Vagina (tissue), 2 donors: ENCODE data around the gene PPARGC1A. TPM values are rescaled to one million over a fixed set of nuclear protein-coding genes. Genes with fewer than 3 reads are reported as not detected.

Source experiments
- DNase-seq, 2 donors: peaks; one replicate each; pipeline ENCODE4 v3.0.0-alpha.2; 2017; ENCODE audit errors: extremely low spot score in 2 of 2
- H3K27ac ChIP-seq: fragments of 200-600 bp; sonication (generic); one replicate; pipeline ENCODE4 v1.5.1; 2019
- H3K27me3 ChIP-seq: fragments of 200-600 bp; sonication (generic); one replicate; pipeline ENCODE4 v1.5.1; 2019
- H3K36me3 ChIP-seq, 2 donors: fragments of 200-600 bp; sonication (generic); one replicate each; pipeline ENCODE4 v1.5.1; 2017 to 2019
- H3K4me1 ChIP-seq: fragments of 200-600 bp; sonication (generic); one replicate; pipeline ENCODE4 v1.5.1; 2019
- H3K4me3 ChIP-seq, 2 donors: fragments of 200-600 bp; sonication (generic); 1 replicate in 1 of 2; 2 replicates in 1 of 2; pipeline ENCODE4 v1.5.1; 2016 to 2019
- H3K9me3 ChIP-seq: fragments of 200-600 bp; sonication (generic); one replicate; pipeline ENCODE4 v1.5.1; 2019
- CTCF ChIP-seq, 3 experiments: fragments of 450-650 bp in 2 of 3; fragments of 200-600 bp in 1 of 3; sonication (generic) in 1 of 3; IDR thresholded peaks; one replicate each; pipeline ENCODE4 v1.5.1; 2017 to 2019; ENCODE audit warnings: antibody characterized with exemption in 3 of 3, mild to moderate bottlenecking in 2 of 3, moderate library complexity in 2 of 3
- POLR2A ChIP-seq, 2 donors: fragments of 450-650 bp; IDR thresholded peaks; one replicate each; pipeline ENCODE4 v1.6.1; 2017; ENCODE audit warnings: antibody characterized with exemption in 2 of 2, mild to moderate bottlenecking in 2 of 2, moderate library complexity in 2 of 2
- POLR2AphosphoS5 ChIP-seq, 2 donors: sonication (generic); formaldehyde crosslinking; IDR thresholded peaks; one replicate each; pipeline ENCODE4 v1.9.0; 2017; ENCODE audit warnings: antibody characterized with exemption in 2 of 2, mild to moderate bottlenecking in 2 of 2, low read depth in 1 of 2; ENCODE audit not compliant: insufficient read depth in 1 of 2
- intact Hi-C: fragments of 100-400 bp; cut with DNase I; formaldehyde crosslinking; loops from one replicate; pipeline ENCODE4 v1.15.1; 2023
- total RNA-seq: library from RNA; depleted of rRNA; stranded (reverse); fragments of >200 nt; gene quantifications from one replicate; pipeline ENCODE4 v1.2.3, GENCODE V29; 2016

The PPARGC1A gene
- total RNA-seq, 1 donor from 2014 or later, result 1.2 TPM

DNA sequence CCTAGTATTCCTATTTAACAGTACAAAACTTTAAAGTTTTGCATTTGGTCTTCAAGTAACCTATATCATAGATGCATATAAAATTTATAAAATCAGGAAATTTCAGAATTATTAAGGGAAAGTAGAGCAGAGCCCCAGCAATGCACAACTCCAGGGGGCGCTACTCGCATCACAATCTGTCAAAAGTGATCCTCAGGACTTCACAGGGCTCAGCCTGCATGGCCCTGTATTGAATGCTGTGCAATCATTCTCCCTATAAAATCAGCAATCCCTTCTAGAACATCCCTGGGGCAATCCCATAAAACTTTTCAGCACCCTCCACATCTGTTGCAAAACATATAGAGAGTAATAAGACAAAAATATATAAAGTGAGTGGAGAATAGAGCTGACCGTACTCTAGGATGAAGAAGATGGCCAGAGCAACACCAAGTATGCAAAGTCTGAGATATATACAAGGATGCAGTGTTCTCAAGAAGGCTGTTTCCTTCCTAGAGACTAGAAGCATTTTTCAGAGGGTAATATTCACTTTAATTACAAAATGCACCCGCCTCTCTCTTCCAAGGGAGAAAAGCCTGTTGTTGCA lies 12.5 kb upstream of the PPARGC1A start:
- Histone ChIP-seq H3K36me3 (no peaks in the 10 kb centered on the region), H3K4me1 (no peaks in the 10 kb centered on the region), H3K4me3 (no peak overlapping the region), H3K27me3 (no peaks in the 10 kb centered on the region), H3K27ac (no peak overlapping the region), H3K9me3 (no peaks in the 10 kb centered on the region)
- no peak for DNase-seq
- intact Hi-C loops, result no loop called here
- TF ChIP-seq CTCF (IDR thresholded peaks at IDR 0.05) (no peak), POLR2A (IDR thresholded peaks at IDR 0.05) (no peak), POLR2AphosphoS5 (IDR thresholded peaks at IDR 0.05; ENCODE audit: insufficient read depth in 1 of 2, low read depth in 1 of 2) (no peak)

- intact Hi-C loops, result no loop called here
- H3K27ac ChIP-seq, result no peak overlapping the region
- H3K27me3 ChIP-seq, result no peaks in the 10 kb centered on the region
- no peak overlapping the region for H3K4me3 ChIP-seq
- no peaks in the 10 kb centered on the region for H3K36me3 ChIP-seq
- no peak for DNase-seq
- no peaks in the 10 kb centered on the region for H3K4me1 ChIP-seq
- TF ChIP-seq POLR2A (IDR thresholded peaks at IDR 0.05), result no peak
- TF ChIP-seq CTCF (IDR thresholded peaks at IDR 0.05), result no peak
- TF ChIP-seq POLR2AphosphoS5 (IDR thresholded peaks at IDR 0.05; ENCODE audit: insufficient read depth in 1 of 2, low read depth in 1 of 2), result no peak
- H3K9me3 ChIP-seq, result no peaks in the 10 kb centered on the region
Measured at GRCh38 chr4:23900636-23901035, 10.8 kb upstream of the PPARGC1A start.

DNA sequence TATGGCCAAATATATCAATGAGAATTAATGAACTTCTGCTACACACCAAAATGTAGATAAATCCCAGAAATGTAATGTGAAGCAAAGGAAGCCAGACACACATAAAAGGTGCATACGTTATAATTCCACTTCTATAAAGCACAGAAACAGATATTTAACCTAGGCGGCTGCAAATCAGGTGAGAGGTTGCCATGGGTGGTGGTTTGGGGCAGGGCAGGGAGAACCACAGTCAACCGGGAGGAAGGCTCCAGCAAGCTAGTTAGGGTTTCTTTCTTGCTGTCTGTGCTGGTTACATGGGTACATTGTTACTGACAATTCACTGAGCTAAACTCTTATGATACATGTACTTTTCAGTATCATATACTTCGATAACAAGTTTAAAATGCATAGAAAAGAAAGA lies 9.7 kb upstream of the PPARGC1A start:
- no peaks in the 10 kb centered on the region for H3K36me3 ChIP-seq
- H3K4me3 ChIP-seq, result no peak overlapping the region
- H3K4me1 ChIP-seq, result no peaks in the 10 kb centered on the region
- no peaks in the 10 kb centered on the region for H3K27me3 ChIP-seq
- intact Hi-C loops, result no loop called here
- no peak overlapping the region for H3K27ac ChIP-seq
- DNase-seq, result no peak
- no peaks in the 10 kb centered on the region for H3K9me3 ChIP-seq
- no peak for TF ChIP-seq CTCF (IDR thresholded peaks at IDR 0.05)
- TF ChIP-seq POLR2AphosphoS5 (IDR thresholded peaks at IDR 0.05; ENCODE audit: insufficient read depth in 1 of 2, low read depth in 1 of 2), result no peak
- TF ChIP-seq POLR2A (IDR thresholded peaks at IDR 0.05), result no peak

- H3K36me3 ChIP-seq, result no peaks in the 10 kb centered on the region
- no peaks in the 10 kb centered on the region for H3K9me3 ChIP-seq
- no peak overlapping the region for H3K27ac ChIP-seq
- TF ChIP-seq POLR2A (IDR thresholded peaks at IDR 0.05) (no peak), POLR2AphosphoS5 (IDR thresholded peaks at IDR 0.05; ENCODE audit: insufficient read depth in 1 of 2, low read depth in 1 of 2) (no peak), CTCF (IDR thresholded peaks at IDR 0.05) (no peak)
- intact Hi-C loops, result no loop called here
- no peak overlapping the region for H3K4me3 ChIP-seq
- H3K27me3 ChIP-seq, result no peaks in the 10 kb centered on the region
- no peak for DNase-seq
- H3K4me1 ChIP-seq, result no peaks in the 10 kb centered on the region
Measured at GRCh38 chr4:23897564-23898109, 7.8 kb upstream of the PPARGC1A start.

- Histone ChIP-seq H3K27me3 (no peaks in the 10 kb centered on the region), H3K36me3 (no peaks in the 10 kb centered on the region), H3K4me1 (no peaks in the 10 kb centered on the region), H3K4me3 (no peak overlapping the region), H3K27ac (no peak overlapping the region), H3K9me3 (no peaks in the 10 kb centered on the region)
- TF ChIP-seq CTCF (IDR thresholded peaks at IDR 0.05), result no peak
- TF ChIP-seq POLR2AphosphoS5 (IDR thresholded peaks at IDR 0.05; ENCODE audit: insufficient read depth in 1 of 2, low read depth in 1 of 2), result no peak
- no peak for TF ChIP-seq POLR2A (IDR thresholded peaks at IDR 0.05)
- intact Hi-C loops, result no loop called here
- no peak for DNase-seq
Measured at GRCh38 chr4:23894021-23894420, 4.2 kb upstream of the PPARGC1A start.
